Upper lobe of left lung (tissue), 6 donors: Measurements from ENCODE around the gene RMND1. TPM values are rescaled to one million over a fixed set of nuclear protein-coding genes. Genes with fewer than 3 reads are reported as not detected.

Experiments used
- ATAC-seq, 2 donors: fragments of 200-7000 bp; cut with Tn5 transposase; one replicate each; pipeline ENCODE4 v1.9.1; 2022; ENCODE audit warnings: mild to moderate bottlenecking in 2 of 2, moderate library complexity in 2 of 2; ENCODE audit not compliant: low FRiP score in 2 of 2
- DNase-seq, 2 donors: peaks; one replicate each; pipeline ENCODE4 v3.0.0-alpha.2; 2019 to 2020
- H3K27ac ChIP-seq, 4 donors: fragments of 200-600 bp; sonication (generic); one replicate each; pipeline ENCODE4 v1.5.1; 2016 to 2019
- H3K27me3 ChIP-seq, 4 donors: fragments of 200-600 bp; sonication (generic); one replicate each; pipeline ENCODE4 v1.5.1; 2017 to 2019
- H3K36me3 ChIP-seq, 4 donors: fragments of 200-600 bp; sonication (generic); one replicate each; pipeline ENCODE4 v1.5.1; 2016 to 2019
- H3K4me1 ChIP-seq, 4 donors: fragments of 200-600 bp; sonication (generic); one replicate each; pipeline ENCODE4 v1.5.1; 2018 to 2019
- H3K4me3 ChIP-seq, 4 donors: fragments of 200-600 bp; sonication (generic); one replicate each; pipeline ENCODE4 v1.5.1; 2017 to 2019; ENCODE audit warnings: mild to moderate bottlenecking in 2 of 4, moderate library complexity in 1 of 4
- H3K9me3 ChIP-seq, 4 donors: fragments of 200-600 bp; sonication (generic); one replicate each; pipeline ENCODE4 v1.5.1; 2018 to 2019
- CTCF ChIP-seq, 6 experiments: fragments of 450-650 bp in 4 of 6; fragments of 200-600 bp in 2 of 6; sonication (generic) in 2 of 6; IDR thresholded peaks; one replicate each; pipeline ENCODE4 v1.5.1; 2016 to 2019; ENCODE audit warnings: antibody characterized with exemption in 6 of 6
- EP300 ChIP-seq, 4 donors: sonication (generic); formaldehyde crosslinking; IDR thresholded peaks; one replicate each; pipeline ENCODE4 v1.5.1; 2017; ENCODE audit warnings: antibody characterized with exemption in 4 of 4, control low read depth in 2 of 4
- POLR2A ChIP-seq, 4 donors: fragments of 450-650 bp; IDR thresholded peaks; one replicate each; pipeline ENCODE4 v1.5.1; 2016 to 2017; ENCODE audit warnings: antibody characterized with exemption in 4 of 4, mild to moderate bottlenecking in 2 of 4
- POLR2AphosphoS5 ChIP-seq, 2 donors: sonication (generic); formaldehyde crosslinking; IDR thresholded peaks; one replicate each; pipeline ENCODE4 v1.5.1; 2017; ENCODE audit warnings: antibody characterized with exemption in 2 of 2
- WGBS, 2 donors: methylation state at CpG; one replicate each; pipeline ENCODE4 v1.1.5; 2017 to 2018; 5-methylcytosine and 5-hydroxymethylcytosine counted together
- total RNA-seq, 6 donors: library from RNA; depleted of rRNA in 4 of 6; stranded (reverse); fragments of >200 nt in 4 of 6; gene quantifications; one replicate each; pipeline versions ENCODE4 v1.1.0 to v1.2.1, GENCODE V29; 2016 to 2021
- donor health status: DM: no; HTN: no; CAD: no; lungs with moderate emphysema.
- donor health status: DM: no; HTN: yes; CAD: no; lungs with severe emphysema.

The RMND1 gene
- total RNA-seq, 6 donors from 2014 or later, result 17.0 to 59.7 (median 24.0) TPM

GRCh38 chr6:151442371-151442770 is 9.6 kb downstream of the RMND1 start:
- Histone ChIP-seq H3K27ac (no peak overlapping the region), H3K27me3 (no peaks in the 10 kb centered on the region), H3K36me3 (peaks cover 0 to 4% (median 0%) of the 10 kb centered on the region in 4 donors), H3K4me1 (peaks cover 23 to 30% (median 27%) of the 10 kb centered on the region in 4 donors), H3K4me3 (no peak overlapping the region), H3K9me3 (no peaks in the 10 kb centered on the region)
- ATAC-seq, result no peak
- no peak for DNase-seq
- TF ChIP-seq EP300 (IDR thresholded peaks at IDR 0.05) (no peak), POLR2AphosphoS5 (IDR thresholded peaks at IDR 0.05) (no peak), POLR2A (IDR thresholded peaks at IDR 0.05) (no peak), CTCF (IDR thresholded peaks at IDR 0.05) (no peak)
- WGBS, 2 donors, result 83 to 90% methylated on average over 9 of the region's 9 CpGs

GRCh38 chr6:151441390-151442166 is 10.3 kb downstream of the RMND1 start:
- Histone ChIP-seq H3K9me3 (no peaks in the 10 kb centered on the region), H3K4me3 (no peak overlapping the region), H3K27ac (no peak overlapping the region), H3K4me1 (peaks cover 23 to 29% (median 24%) of the 10 kb centered on the region in 4 donors), H3K27me3 (no peaks in the 10 kb centered on the region), H3K36me3 (peaks cover 0 to 4% (median 0%) of the 10 kb centered on the region in 4 donors)
- no peak for DNase-seq
- WGBS, 2 donors, result 58 to 72% methylated on average over 3 of the region's 3 CpGs
- no peak for ATAC-seq
- TF ChIP-seq CTCF (IDR thresholded peaks at IDR 0.05), result no peak
- TF ChIP-seq EP300 (IDR thresholded peaks at IDR 0.05), result no peak
- TF ChIP-seq POLR2A (IDR thresholded peaks at IDR 0.05), result no peak
- TF ChIP-seq POLR2AphosphoS5 (IDR thresholded peaks at IDR 0.05), result no peak

- 62 to 64% methylated on average over 2 of the region's 2 CpGs for WGBS, 2 donors
- ATAC-seq (no peak), DNase-seq (no peak)
- no peaks in the 10 kb centered on the region for H3K27me3 ChIP-seq
- H3K36me3 ChIP-seq, result peaks cover 0 to 4% (median 0%) of the 10 kb centered on the region in 4 donors
- H3K27ac ChIP-seq, result no peak overlapping the region
- no peaks in the 10 kb centered on the region for H3K9me3 ChIP-seq
- TF ChIP-seq CTCF (IDR thresholded peaks at IDR 0.05) (peak in 3 of 6 experiments; percentile 8 to 23 (median 21)), EP300 (IDR thresholded peaks at IDR 0.05) (no peak)
- peaks cover 17 to 23% (median 20%) of the 10 kb centered on the region in 4 donors for H3K4me1 ChIP-seq
- H3K4me3 ChIP-seq, result no peak overlapping the region
Observed at GRCh38 chr6:151440930-151441329, 11.0 kb downstream of the RMND1 start.

- Histone ChIP-seq H3K4me3 (no peak overlapping the region), H3K27ac (no peak overlapping the region), H3K36me3 (peaks cover 0 to 5% (median 0%) of the 10 kb centered on the region in 4 donors), H3K27me3 (no peaks in the 10 kb centered on the region), H3K4me1 (peaks cover 13 to 20% (median 16%) of the 10 kb centered on the region in 4 donors), H3K9me3 (no peaks in the 10 kb centered on the region)
- DNase-seq (no peak), ATAC-seq (no peak)
- TF ChIP-seq CTCF (IDR thresholded peaks at IDR 0.05) (no peak), POLR2A (IDR thresholded peaks at IDR 0.05) (no peak), POLR2AphosphoS5 (IDR thresholded peaks at IDR 0.05) (no peak), EP300 (IDR thresholded peaks at IDR 0.05) (no peak)
- 27 to 29% methylated on average over 1 of the region's 1 CpG for WGBS, 2 donors
Observed at GRCh38 chr6:151440498-151440897, 11.4 kb downstream of the RMND1 start.

- no peak overlapping the region for H3K4me3 ChIP-seq
- no peak overlapping the region for H3K27ac ChIP-seq
- peaks cover 0 to 10% (median 3%) of the 10 kb centered on the region in 4 donors for H3K36me3 ChIP-seq
- DNase-seq (no peak), ATAC-seq (no peak)
- H3K27me3 ChIP-seq, result no peaks in the 10 kb centered on the region
- H3K9me3 ChIP-seq, result no peaks in the 10 kb centered on the region
- TF ChIP-seq POLR2AphosphoS5 (IDR thresholded peaks at IDR 0.05) (no peak), POLR2A (IDR thresholded peaks at IDR 0.05) (no peak), EP300 (IDR thresholded peaks at IDR 0.05) (no peak), CTCF (IDR thresholded peaks at IDR 0.05) (no peak)
- peaks cover 0 to 13% (median 7%) of the 10 kb centered on the region in 4 donors for H3K4me1 ChIP-seq
Observed at GRCh38 chr6:151437401-151437800, 14.5 kb downstream of the RMND1 start.
